PFSK-1 (cell line): ENCODE data around the gene GP2.

Experiments
- FOXP2 ChIP-seq: optimal IDR thresholded peaks from 2 replicates; pipeline ENCODE3; 2011; ENCODE audit warnings: borderline replicate concordance, control low read depth, inconsistent platforms; ENCODE audit not compliant: insufficient read depth; ENCODE audit errors: extremely low read length, extremely low read depth
- POLR2AphosphoS5 ChIP-seq: IDR thresholded peaks from 2 replicates; pipeline ENCODE4 v1.6.1; 2012; ENCODE audit warnings: low read depth, mild to moderate bottlenecking, control low read depth, low read length, moderate library complexity
- SIN3A ChIP-seq: IDR thresholded peaks from 2 replicates; pipeline ENCODE4 v1.6.1; 2012; ENCODE audit warnings: mild to moderate bottlenecking, low read length, moderate library complexity, borderline replicate concordance; ENCODE audit not compliant: insufficient read depth
- TAF1 ChIP-seq: IDR thresholded peaks from 2 replicates; pipeline ENCODE4 v1.6.1; 2012; ENCODE audit warnings: low read length, control low read depth, borderline replicate concordance; ENCODE audit not compliant: insufficient read depth
- TF ChIP-seq, protein P1 (sequence below), 2 experiments: IDR thresholded peaks; 2 replicates each; pipeline versions ENCODE4 v1.6.1 to v1.8.0; 2011 to 2012; ENCODE audit warnings: low read depth in 2 of 2, low read length in 2 of 2, control low read depth in 1 of 2, inconsistent platforms in 1 of 2, mild to moderate bottlenecking in 1 of 2, moderate library complexity in 1 of 2; ENCODE audit not compliant: insufficient read depth in 1 of 2

GP2 gene

GRCh38 chr16:20349615-20350014 lies 22.3 kb upstream of the GP2 start:
- TF ChIP-seq FOXP2 = no peak
- TF ChIP-seq SIN3A = no peak
- no peak for TF ChIP-seq TAF1
- TF ChIP-seq POLR2AphosphoS5 = no peak

DNA sequence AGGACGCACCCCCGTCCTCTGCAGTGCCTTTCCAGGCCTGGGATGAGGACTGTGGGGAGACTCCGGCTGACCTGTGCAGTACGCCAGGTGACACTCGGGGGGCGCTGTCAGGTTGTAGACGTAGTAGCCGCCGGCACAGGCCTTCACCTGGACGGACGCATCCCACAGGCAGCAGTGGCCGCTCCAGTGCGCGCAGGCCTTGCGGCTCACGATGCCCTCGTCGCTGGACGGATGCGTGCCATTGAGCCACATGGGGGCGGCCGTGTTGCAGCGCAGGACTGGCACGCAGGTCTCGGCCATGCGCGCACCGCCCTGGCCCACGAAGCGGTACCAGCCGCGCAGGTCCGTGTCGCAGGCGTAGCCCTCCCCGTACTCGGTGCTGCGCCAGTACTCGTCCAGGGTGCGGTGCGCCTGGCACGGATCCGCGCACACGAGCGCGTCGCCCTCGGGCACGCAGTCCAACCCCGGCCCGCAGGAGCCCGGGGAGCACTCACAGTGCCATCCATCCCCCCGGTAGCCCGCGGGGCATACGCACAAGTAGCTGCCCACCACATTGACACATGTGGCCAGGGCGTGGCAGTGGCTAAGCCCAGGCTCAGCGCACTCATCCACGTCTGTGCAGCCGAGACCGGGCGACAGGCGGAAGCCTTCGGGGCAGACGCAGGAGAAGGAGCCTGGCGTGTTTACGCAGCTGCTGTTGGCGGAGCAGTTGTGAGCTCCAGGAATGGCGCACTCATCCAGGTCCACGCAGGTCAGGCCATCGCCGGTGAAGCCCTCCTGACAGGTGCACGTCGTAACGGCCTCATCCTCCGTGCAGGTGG lies 21.3 kb upstream of the GP2 start:
- no peak for TF ChIP-seq TAF1
- TF ChIP-seq, protein P1, sequence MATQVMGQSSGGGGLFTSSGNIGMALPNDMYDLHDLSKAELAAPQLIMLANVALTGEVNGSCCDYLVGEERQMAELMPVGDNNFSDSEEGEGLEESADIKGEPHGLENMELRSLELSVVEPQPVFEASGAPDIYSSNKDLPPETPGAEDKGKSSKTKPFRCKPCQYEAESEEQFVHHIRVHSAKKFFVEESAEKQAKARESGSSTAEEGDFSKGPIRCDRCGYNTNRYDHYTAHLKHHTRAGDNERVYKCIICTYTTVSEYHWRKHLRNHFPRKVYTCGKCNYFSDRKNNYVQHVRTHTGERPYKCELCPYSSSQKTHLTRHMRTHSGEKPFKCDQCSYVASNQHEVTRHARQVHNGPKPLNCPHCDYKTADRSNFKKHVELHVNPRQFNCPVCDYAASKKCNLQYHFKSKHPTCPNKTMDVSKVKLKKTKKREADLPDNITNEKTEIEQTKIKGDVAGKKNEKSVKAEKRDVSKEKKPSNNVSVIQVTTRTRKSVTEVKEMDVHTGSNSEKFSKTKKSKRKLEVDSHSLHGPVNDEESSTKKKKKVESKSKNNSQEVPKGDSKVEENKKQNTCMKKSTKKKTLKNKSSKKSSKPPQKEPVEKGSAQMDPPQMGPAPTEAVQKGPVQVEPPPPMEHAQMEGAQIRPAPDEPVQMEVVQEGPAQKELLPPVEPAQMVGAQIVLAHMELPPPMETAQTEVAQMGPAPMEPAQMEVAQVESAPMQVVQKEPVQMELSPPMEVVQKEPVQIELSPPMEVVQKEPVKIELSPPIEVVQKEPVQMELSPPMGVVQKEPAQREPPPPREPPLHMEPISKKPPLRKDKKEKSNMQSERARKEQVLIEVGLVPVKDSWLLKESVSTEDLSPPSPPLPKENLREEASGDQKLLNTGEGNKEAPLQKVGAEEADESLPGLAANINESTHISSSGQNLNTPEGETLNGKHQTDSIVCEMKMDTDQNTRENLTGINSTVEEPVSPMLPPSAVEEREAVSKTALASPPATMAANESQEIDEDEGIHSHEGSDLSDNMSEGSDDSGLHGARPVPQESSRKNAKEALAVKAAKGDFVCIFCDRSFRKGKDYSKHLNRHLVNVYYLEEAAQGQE (IDR thresholded peaks at IDR 0.05; ENCODE audit: insufficient read depth in 1 of 2, low read depth in 2 of 2, low read length in 2 of 2) = no peak
- no peak for TF ChIP-seq FOXP2
- TF ChIP-seq SIN3A = no peak

- TF ChIP-seq POLR2AphosphoS5 = no peak
- TF ChIP-seq, protein P1 (IDR thresholded peaks at IDR 0.05; ENCODE audit: insufficient read depth in 1 of 2, low read depth in 2 of 2, low read length in 2 of 2) = no peak
- TF ChIP-seq FOXP2 = no peak
- no peak for TF ChIP-seq TAF1
Measured at GRCh38 chr16:20347666-20348364, 20.5 kb upstream of the GP2 start.

DNA sequence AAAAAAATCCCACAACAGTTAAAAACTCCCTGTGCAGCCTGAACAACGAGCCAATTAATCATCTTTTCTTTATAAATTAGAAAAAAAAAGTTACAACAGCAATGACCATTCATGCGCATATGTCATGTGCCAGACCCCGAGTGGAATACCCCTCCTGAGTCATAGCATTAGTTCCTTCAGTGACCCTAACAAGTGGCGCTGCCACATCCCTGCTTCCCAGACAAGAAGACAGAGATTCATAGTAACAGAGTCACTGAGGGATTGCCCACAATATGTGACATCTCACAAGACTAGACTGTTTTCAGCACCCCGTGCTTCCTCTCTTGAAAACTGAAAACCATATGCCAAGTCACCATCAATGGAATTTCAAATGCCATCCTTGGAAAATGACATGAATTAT lies 17.3 kb upstream of the GP2 start:
- TF ChIP-seq TAF1 (no peak), POLR2AphosphoS5 (no peak), FOXP2 (no peak), SIN3A (no peak)
- TF ChIP-seq, protein P1 (IDR thresholded peaks at IDR 0.05; ENCODE audit: insufficient read depth in 1 of 2, low read depth in 2 of 2, low read length in 2 of 2) = no peak

GRCh38 chr16:20339744-20340143 lies 12.4 kb upstream of the GP2 start:
- TF ChIP-seq FOXP2 (no peak), POLR2AphosphoS5 (no peak), TAF1 (no peak), SIN3A (no peak)
- TF ChIP-seq, protein P1 (IDR thresholded peaks at IDR 0.05; ENCODE audit: insufficient read depth in 1 of 2, low read depth in 2 of 2, low read length in 2 of 2) = no peak
